HEK293 (cell line): Measurements from ENCODE around the gene U2AF1.
"Not testable (repeated sequence)": the region's sequence is repeated elsewhere in the genome, so short reads cannot be mapped to it uniquely, and the experiment has no call there.

ENCODE experiments used
- BCL6B ChIP-seq: fragments of 450-650 bp; formaldehyde crosslinking; IDR thresholded peaks from 2 replicates; pipeline ENCODE4 v1.5.1; 2017; ENCODE audit warnings: missing biosample characterization, missing genetic modification characterization
- CTCF ChIP-seq: fragments of 450-650 bp; formaldehyde crosslinking; IDR thresholded peaks from 2 replicates; pipeline ENCODE4 v1.5.1; 2016; ENCODE audit warnings: missing biosample characterization, missing genetic modification characterization
- MYNN ChIP-seq: fragments of 450-650 bp; formaldehyde crosslinking; IDR thresholded peaks from 2 replicates; pipeline ENCODE4 v1.5.1; 2016; ENCODE audit warnings: missing biosample characterization, missing genetic modification characterization, borderline replicate concordance
- PATZ1 ChIP-seq: fragments of 450-650 bp; formaldehyde crosslinking; IDR thresholded peaks from 2 replicates; pipeline ENCODE4 v1.5.1; 2016; ENCODE audit warnings: missing biosample characterization, missing genetic modification characterization
- PRDM1 ChIP-seq: fragments of 450-650 bp; formaldehyde crosslinking; IDR thresholded peaks from 2 replicates; pipeline ENCODE4; 2016; ENCODE audit warnings: missing biosample characterization, missing genetic modification characterization
- REPIN1 ChIP-seq: fragments of 450-650 bp; formaldehyde crosslinking; IDR thresholded peaks from 2 replicates; pipeline ENCODE4 v1.5.1; 2017; ENCODE audit warnings: missing biosample characterization, missing genetic modification characterization, low read depth
- REST ChIP-seq: fragments of 450-650 bp; formaldehyde crosslinking; IDR thresholded peaks from 2 replicates; pipeline ENCODE4 v1.5.1; 2016; ENCODE audit warnings: missing biosample characterization, missing genetic modification characterization
- ZBTB26 ChIP-seq: fragments of 450-650 bp; formaldehyde crosslinking; optimal IDR thresholded peaks from 2 replicates; pipeline ENCODE3; 2016; ENCODE audit warnings: missing biosample characterization, mild to moderate bottlenecking, missing genetic modification characterization
- ZNF146 ChIP-seq: fragments of 450-650 bp; formaldehyde crosslinking; IDR thresholded peaks from 2 replicates; pipeline ENCODE4 v1.5.1; 2016; ENCODE audit warnings: missing biosample characterization, missing genetic modification characterization
- ZNF274 ChIP-seq, 2 experiments: fragments of 200-500 bp in 1 of 2; fragments of 450-650 bp in 1 of 2; sonication (Bioruptor generic) in 1 of 2; formaldehyde crosslinking in 1 of 2; IDR thresholded peaks; 2 replicates each; pipeline versions ENCODE4 v1.5.1 to v1.6.1; 2014 to 2016; ENCODE audit warnings: borderline replicate concordance in 1 of 2, inconsistent platforms in 1 of 2, low read length in 1 of 2, missing biosample characterization in 1 of 2, missing genetic modification characterization in 1 of 2
- ZNF776 ChIP-seq: fragments of 450-650 bp; formaldehyde crosslinking; IDR thresholded peaks from 2 replicates; pipeline ENCODE4 v1.5.0; 2017; ENCODE audit warnings: missing biosample characterization, missing genetic modification characterization, borderline replicate concordance
- ZNF830 ChIP-seq: fragments of 450-650 bp; IDR thresholded peaks from 2 replicates; pipeline ENCODE4 v1.5.0; 2018; ENCODE audit warnings: missing biosample characterization, missing genetic modification characterization, low read depth, mild to moderate bottlenecking, moderate library complexity

GRCh38 chr21:43064265-43064917, 43.0 kb downstream of the U2AF1 start:
- not testable (repeated sequence) for TF ChIP-seq ZNF830 (tag by site-specific recombination); CTCF (tag by site-specific recombination); ZNF146 (tag by site-specific recombination); PATZ1 (tag by site-specific recombination); BCL6B (tag by site-specific recombination); MYNN (tag by site-specific recombination); ZBTB26 (tag by site-specific recombination); ZNF776 (tag by site-specific recombination); REST (tag by site-specific recombination); ZNF274 (IDR thresholded peaks at IDR 0.05; ENCODE audit: low read length); ZNF274 (tag by site-specific recombination; IDR thresholded peaks at IDR 0.05; ENCODE audit: borderline replicate concordance); REPIN1; PRDM1 (tag by site-specific recombination)
